ENCODE results near the gene FHIT. TPM values are rescaled to one million over a fixed set of nuclear protein-coding genes. Genes with fewer than 3 reads are reported as not detected.

FHIT gene
- total RNA-seq, 4 donors from 2014 or later: 5.0 to 15.3 (median 8.3) TPM

- no peak for TF ChIP-seq POLR2A (IDR thresholded peaks at IDR 0.05)
- TF ChIP-seq, protein P1, sequence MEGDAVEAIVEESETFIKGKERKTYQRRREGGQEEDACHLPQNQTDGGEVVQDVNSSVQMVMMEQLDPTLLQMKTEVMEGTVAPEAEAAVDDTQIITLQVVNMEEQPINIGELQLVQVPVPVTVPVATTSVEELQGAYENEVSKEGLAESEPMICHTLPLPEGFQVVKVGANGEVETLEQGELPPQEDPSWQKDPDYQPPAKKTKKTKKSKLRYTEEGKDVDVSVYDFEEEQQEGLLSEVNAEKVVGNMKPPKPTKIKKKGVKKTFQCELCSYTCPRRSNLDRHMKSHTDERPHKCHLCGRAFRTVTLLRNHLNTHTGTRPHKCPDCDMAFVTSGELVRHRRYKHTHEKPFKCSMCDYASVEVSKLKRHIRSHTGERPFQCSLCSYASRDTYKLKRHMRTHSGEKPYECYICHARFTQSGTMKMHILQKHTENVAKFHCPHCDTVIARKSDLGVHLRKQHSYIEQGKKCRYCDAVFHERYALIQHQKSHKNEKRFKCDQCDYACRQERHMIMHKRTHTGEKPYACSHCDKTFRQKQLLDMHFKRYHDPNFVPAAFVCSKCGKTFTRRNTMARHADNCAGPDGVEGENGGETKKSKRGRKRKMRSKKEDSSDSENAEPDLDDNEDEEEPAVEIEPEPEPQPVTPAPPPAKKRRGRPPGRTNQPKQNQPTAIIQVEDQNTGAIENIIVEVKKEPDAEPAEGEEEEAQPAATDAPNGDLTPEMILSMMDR (IDR thresholded peaks at IDR 0.05): no peak
- 87 to 92% methylated on average over 3 of the region's 3 CpGs for WGBS, 2 donors
- intact Hi-C loops (cut with DNase I; ENCODE audit: low total_unique reads): no loop called here
- DNase-seq (ENCODE audit: low spot score in 2 of 2): no peak
- no peak overlapping the region for H3K4me3 ChIP-seq (ENCODE audit: low read depth, poor library complexity, severe bottlenecking)
These were observed 829.4 kb downstream of the FHIT start for GRCh38 chr3:60421749-60422446.

DNA sequence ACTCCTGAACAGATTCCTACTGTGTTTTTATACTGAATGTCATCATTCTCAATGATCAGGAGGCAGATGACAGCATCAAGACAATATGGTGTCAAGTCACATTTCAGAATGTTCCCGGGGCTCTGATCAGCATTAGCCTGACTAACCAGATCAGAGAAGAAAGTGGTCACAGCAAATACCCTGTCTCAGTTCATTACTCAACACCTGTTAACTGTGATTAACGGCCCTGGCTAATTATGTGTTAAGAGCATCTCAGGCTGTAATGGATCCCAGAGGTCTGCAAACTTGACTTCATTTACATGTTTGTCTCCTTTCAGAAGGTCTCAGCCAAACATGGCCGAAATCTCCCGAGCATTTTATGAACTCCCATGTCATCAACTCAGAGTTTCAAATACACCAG, 833.7 kb downstream of the FHIT start:
- DNase-seq (ENCODE audit: low spot score in 2 of 2): no peak
- no peak overlapping the region for H3K4me3 ChIP-seq (ENCODE audit: low read depth, poor library complexity, severe bottlenecking)
- TF ChIP-seq, protein P1 (IDR thresholded peaks at IDR 0.05): no peak
- no peak for TF ChIP-seq POLR2A (IDR thresholded peaks at IDR 0.05)
- 67 to 71% methylated on average over 4 of the region's 4 CpGs for whole genome bisulfite sequencing, 2 donors
- intact Hi-C loops (cut with DNase I; ENCODE audit: low total_unique reads): no loop called here

DNA sequence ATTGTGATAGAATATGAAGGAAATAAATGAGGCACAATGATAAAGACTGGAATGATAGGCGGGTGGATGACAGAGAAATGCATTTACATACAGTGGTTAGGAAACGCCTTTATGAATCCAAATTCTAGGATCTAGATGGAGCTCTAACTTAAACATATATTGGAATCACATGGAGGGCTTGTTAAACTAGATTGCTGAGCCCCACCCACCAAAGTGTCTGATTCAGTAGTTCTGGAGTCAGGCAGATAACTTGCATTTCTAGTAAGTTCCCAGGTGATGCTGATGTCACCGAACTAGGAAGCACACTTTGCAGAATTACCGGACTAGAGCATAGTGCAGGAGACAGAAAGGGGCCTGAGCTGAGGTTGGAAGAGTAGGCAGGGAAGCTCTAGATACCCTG, 837.2 kb downstream of the FHIT start:
- H3K4me3 ChIP-seq (ENCODE audit: low read depth, poor library complexity, severe bottlenecking): no peak overlapping the region
- 92 to 96% methylated on average over 4 of the region's 4 CpGs for WGBS, 2 donors
- intact Hi-C loops (cut with DNase I; ENCODE audit: low total_unique reads): no loop called here
- TF ChIP-seq POLR2A (IDR thresholded peaks at IDR 0.05): no peak
- TF ChIP-seq, protein P1 (IDR thresholded peaks at IDR 0.05): no peak
- DNase-seq (ENCODE audit: low spot score in 2 of 2): no peak

DNA sequence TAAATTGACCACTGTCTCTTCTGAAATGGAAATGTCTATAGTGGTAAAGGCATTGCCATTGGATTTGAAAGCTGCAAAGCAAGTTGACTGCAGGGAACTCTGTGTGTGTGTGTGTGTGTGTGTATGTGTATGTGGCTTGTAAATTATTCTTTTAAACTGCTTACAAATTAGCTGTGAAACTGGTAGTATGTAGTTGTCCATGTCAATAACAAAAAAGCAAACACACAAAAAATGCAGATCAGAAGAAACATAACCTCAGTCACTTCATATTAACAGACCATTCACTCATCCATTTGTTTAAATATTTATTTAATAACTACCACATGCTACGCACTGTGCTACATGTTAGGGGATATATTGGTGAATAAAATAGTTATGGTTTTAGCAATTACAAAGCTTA, 837.7 kb downstream of the FHIT start:
- intact Hi-C loops (cut with DNase I; ENCODE audit: low total_unique reads): no loop called here
- 79 to 86% methylated on average over 1 of the region's 1 CpG for WGBS, 2 donors
- H3K4me3 ChIP-seq (ENCODE audit: low read depth, poor library complexity, severe bottlenecking): no peak overlapping the region
- TF ChIP-seq, protein P1 (IDR thresholded peaks at IDR 0.05): no peak
- TF ChIP-seq POLR2A (IDR thresholded peaks at IDR 0.05): no peak
- DNase-seq (ENCODE audit: low spot score in 2 of 2): no peak

DNA sequence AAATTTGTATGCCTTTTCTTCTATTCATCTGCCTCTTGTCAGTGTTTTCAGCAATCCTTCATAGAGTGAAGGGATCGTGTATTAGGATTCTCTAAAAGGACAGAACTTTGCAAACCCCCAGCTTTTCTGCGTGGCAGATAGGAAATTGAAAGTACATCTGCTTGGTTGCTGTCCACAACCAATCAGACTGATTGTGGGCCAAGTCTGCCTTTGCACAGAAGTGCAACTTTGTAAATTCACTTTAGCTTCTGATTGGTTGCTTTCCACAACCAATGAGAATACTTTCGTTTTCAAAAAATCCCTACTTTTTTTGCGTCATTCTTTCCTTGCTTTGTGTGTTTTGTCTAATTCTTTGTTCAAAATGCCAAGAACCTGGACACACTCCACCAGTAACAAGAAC, 847.4 kb downstream of the FHIT start:
- TF ChIP-seq, protein P1 (IDR thresholded peaks at IDR 0.05): no peak
- no peak for TF ChIP-seq POLR2A (IDR thresholded peaks at IDR 0.05)
- intact Hi-C loops (cut with DNase I; ENCODE audit: low total_unique reads): no loop called here
- WGBS, 2 donors: 86 to 90% methylated on average over 4 of the region's 4 CpGs
- DNase-seq (ENCODE audit: low spot score in 2 of 2): no peak
- H3K4me3 ChIP-seq (ENCODE audit: low read depth, poor library complexity, severe bottlenecking): no peak overlapping the region

DNA sequence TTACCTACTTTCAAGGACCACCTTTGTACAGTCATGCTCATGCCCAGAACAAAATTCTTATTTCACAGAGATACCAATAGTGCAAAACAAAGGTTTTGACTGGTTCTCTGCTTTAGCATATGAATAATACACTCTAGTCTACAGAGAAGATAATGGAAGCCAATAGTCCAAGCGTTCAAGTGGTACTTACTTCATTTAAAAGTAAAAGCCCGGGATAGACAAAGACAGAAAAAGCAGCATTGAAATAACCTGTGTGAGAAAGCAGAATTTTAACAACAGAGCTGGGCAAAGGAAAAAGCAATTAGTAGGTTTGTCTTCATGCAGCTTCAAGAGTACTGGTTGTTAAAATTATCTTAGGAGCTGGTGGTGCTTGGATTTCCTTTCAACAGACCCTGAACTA, 848.3 kb downstream of the FHIT start:
- DNase-seq (ENCODE audit: low spot score in 2 of 2): no peak
- intact Hi-C loops (cut with DNase I; ENCODE audit: low total_unique reads): no loop called here
- H3K4me3 ChIP-seq (ENCODE audit: low read depth, poor library complexity, severe bottlenecking): no peak overlapping the region
- 96 to 98% methylated on average over 2 of the region's 2 CpGs for WGBS, 2 donors
- TF ChIP-seq, protein P1 (IDR thresholded peaks at IDR 0.05): no peak
- TF ChIP-seq POLR2A (IDR thresholded peaks at IDR 0.05): no peak
